HCT116 (cell line): Measurements from ENCODE around the gene CMTM8. TPM values are rescaled to one million over a fixed set of nuclear protein-coding genes. Genes with fewer than 3 reads are reported as not detected.

ENCODE experiments used
- ATAC-seq: fragments of 200-7000 bp; cut with Tn5 transposase; 2 replicates; pipeline ENCODE4 v1.9.1; 2020; ENCODE audit warnings: mild to moderate bottlenecking, moderate library complexity
- BruUV-seq: library from RNA; stranded (reverse); fragments of 400-500 nt; replicated peaks from 2 replicates; lab custom pipeline; 2021; lab: Mats Ljungman, UMichigan
- CTCF ChIA-PET: fragments of 300-600 bp; sonication (Branson Sonifier 250); formaldehyde crosslinking; loops from one replicate; lab custom pipeline; 2021; ENCODE audit warnings: antibody characterized with exemption; lab: Charles Lee
- POLR2A ChIA-PET: fragments of 300-600, 350-600 bp; sonication (Branson Sonifier 250); formaldehyde crosslinking; loops from one replicate; lab custom pipeline; 2021; ENCODE audit warnings: antibody characterized with exemption; lab: Charles Lee
- RAD21 ChIA-PET, 2 experiments: fragments of 300-600 bp; sonication (Branson Sonifier 250); formaldehyde crosslinking; loops; one replicate each; lab custom pipeline; 2023; ENCODE audit warnings: low total read pairs in 2 of 2; ENCODE audit not compliant: uncharacterized antibody in 2 of 2, unreplicated experiment in 2 of 2, low non-redundant PET in 1 of 2; lab: Charles Lee
- DNase-seq: peaks from one replicate; pipeline ENCODE4 v3.0.0-alpha.2; 2010; ENCODE audit warnings: low read depth, low spot score
- H2AFZ ChIP-seq: fragments of 200-600 bp; shearing (Covaris generic), sonication (generic); 2 replicates; pipeline ENCODE4 v1.6.1; 2017; ENCODE audit warnings: low read depth, mixed run types, mixed read lengths, antibody characterized with exemption, low read length; ENCODE audit not compliant: poor library complexity, severe bottlenecking
- H3K27ac ChIP-seq: 2 replicates; pipeline ENCODE4 v1.5.1; 2012; ENCODE audit warnings: low read depth, low read length
- H3K27me3 ChIP-seq: fragments of 200-600 bp; sonication (generic); 2 replicates; pipeline ENCODE4 v1.6.1; 2016; ENCODE audit warnings: mixed run types, low read length, mixed read lengths; ENCODE audit not compliant: insufficient read depth
- H3K36me3 ChIP-seq, 2 experiments: fragments of 200-500 bp in 1 of 2; fragments of 200-600 bp in 1 of 2; sonication (Bioruptor generic) in 1 of 2; sonication (generic) in 1 of 2; 2 replicates each; pipeline versions ENCODE4 v1.5.1 to v1.6.1; 2014 to 2016; ENCODE audit warnings: low read length in 2 of 2, inconsistent platforms in 1 of 2, mixed read lengths in 1 of 2, mixed run types in 1 of 2; ENCODE audit not compliant: insufficient read depth in 2 of 2, control insufficient read depth in 1 of 2
- H3K4me1 ChIP-seq, 2 experiments: fragments of 200-600 bp in 1 of 2; sonication (generic) in 1 of 2; 2 replicates each; pipeline versions ENCODE4 v1.5.1 to v1.6.1; 2012 to 2017; ENCODE audit warnings: low read length in 2 of 2, inconsistent platforms in 1 of 2, mild to moderate bottlenecking in 1 of 2, mixed read lengths in 1 of 2, mixed run types in 1 of 2, moderate library complexity in 1 of 2; ENCODE audit not compliant: insufficient read depth in 2 of 2, control insufficient read depth in 1 of 2
- H3K4me2 ChIP-seq: fragments of 200-600 bp; sonication (generic); 2 replicates; pipeline ENCODE4 v1.6.1; 2017; ENCODE audit warnings: mixed run types, low read length, mixed read lengths
- H3K4me3 ChIP-seq, 2 experiments: fragments of 200-600 bp in 1 of 2; sonication (generic) in 1 of 2; replicated peaks in 1 of 2; 2 replicates each; pipeline ENCODE4 v1.5.1; 2011 to 2016; ENCODE audit warnings: low read length in 2 of 2, control low read depth in 1 of 2, low read depth in 1 of 2, mild to moderate bottlenecking in 1 of 2, mixed read lengths in 1 of 2, mixed run types in 1 of 2
- H3K79me2 ChIP-seq: fragments of 200-600 bp; sonication (generic); 2 replicates; pipeline ENCODE4 v1.6.1; 2017; ENCODE audit warnings: mild to moderate bottlenecking, mixed run types, low read length, moderate library complexity, mixed read lengths; ENCODE audit not compliant: insufficient read depth
- H3K9ac ChIP-seq: fragments of 200-600 bp; sonication (generic); 2 replicates; pipeline ENCODE4 v1.6.1; 2016; ENCODE audit warnings: low read length, mixed read lengths
- H3K9me2 ChIP-seq: fragments of 200-600 bp; sonication (generic), shearing (Covaris generic); 2 replicates; pipeline ENCODE4 v1.6.1; 2017; ENCODE audit warnings: mixed run types, mild to moderate bottlenecking, moderate library complexity; ENCODE audit not compliant: insufficient read depth
- H3K9me3 ChIP-seq, 2 experiments: fragments of 200-500 bp in 1 of 2; fragments of 200-600 bp in 1 of 2; sonication (Bioruptor generic) in 1 of 2; sonication (generic) in 1 of 2; 2 replicates each; pipeline ENCODE4 v1.6.1; 2014 to 2017; ENCODE audit warnings: low read length in 2 of 2, mixed read lengths in 2 of 2, inconsistent platforms in 1 of 2, low read depth in 1 of 2, mild to moderate bottlenecking in 1 of 2, mixed run types in 1 of 2, moderate library complexity in 1 of 2; ENCODE audit not compliant: control insufficient read depth in 1 of 2, insufficient read depth in 1 of 2
- H4K20me1 ChIP-seq: fragments of 200-600 bp; sonication (generic), shearing (Covaris generic); 2 replicates; pipeline ENCODE4 v1.6.1; 2017; ENCODE audit warnings: mixed run types, mild to moderate bottlenecking, moderate library complexity; ENCODE audit not compliant: insufficient read depth
- ATF3 ChIP-seq: IDR thresholded peaks from 2 replicates; pipeline ENCODE4 v1.6.1; 2012
- EGR1 ChIP-seq: IDR thresholded peaks from 2 replicates; pipeline ENCODE4 v1.6.1; 2012; ENCODE audit warnings: low read depth
- EZH2 ChIP-seq: fragments of 200-600 bp; sonication (generic); IDR thresholded peaks from 2 replicates; pipeline ENCODE4 v1.6.1; 2017; ENCODE audit warnings: antibody characterized with exemption, mixed run types
- EZH2phosphoT487 ChIP-seq: fragments of 200-600 bp; IDR thresholded peaks from 2 replicates; pipeline ENCODE4 v1.6.1; 2018; ENCODE audit warnings: antibody characterized with exemption, borderline replicate concordance
- MAX ChIP-seq: IDR thresholded peaks from 2 replicates; pipeline ENCODE4 v1.6.1; 2012
- RAD21 ChIP-seq: IDR thresholded peaks from 2 replicates; pipeline ENCODE4 v1.6.1; 2012; ENCODE audit warnings: low read depth, mild to moderate bottlenecking
- REST ChIP-seq: IDR thresholded peaks from 2 replicates; pipeline ENCODE4 v1.6.1; 2012; ENCODE audit warnings: low read depth
- SIN3A ChIP-seq: IDR thresholded peaks from 2 replicates; pipeline ENCODE4 v1.6.1; 2012; ENCODE audit warnings: low read depth
- SRF ChIP-seq: IDR thresholded peaks from 2 replicates; pipeline ENCODE4 v1.6.1; 2012; ENCODE audit warnings: low read depth
- ZFX ChIP-seq: fragments of 450-650 bp; IDR thresholded peaks from 2 replicates; pipeline ENCODE4 v1.6.1; 2017
- ZNF274 ChIP-seq: fragments of 200-500 bp; sonication (Bioruptor generic); IDR thresholded peaks from 2 replicates; pipeline ENCODE4 v1.6.1; 2014; ENCODE audit warnings: mild to moderate bottlenecking, low read depth, low read length, inconsistent platforms
- intact Hi-C: fragments of 100-400 bp; cut with micrococcal nuclease; formaldehyde crosslinking; loops from 2 replicates; pipeline ENCODE4 v1.10.0; 2022
- total RNA-seq: library from RNA; stranded (reverse); gene quantifications from one replicate; pipeline ENCODE4 v1.2.1, GENCODE V29; 2021; ENCODE audit not compliant: unreplicated experiment

Gene CMTM8
- total RNA-seq, 1 experiment from 2014 or later = 19.4 TPM

GRCh38 chr3:32200992-32201758, 37.3 kb upstream of the CMTM8 start:
- ChIA-PET CTCF (no interaction called here), RAD21 (no interaction called here), POLR2A (no interaction called here)
- intact Hi-C loops = no loop called here
- DNase-seq = no peak
- no peaks in the 10 kb centered on the region; the same call in 1 of the 2 replicates for H3K27me3 ChIP-seq
- no peaks in the 10 kb centered on the region for H3K36me3 ChIP-seq
- TF ChIP-seq EGR1 (no peak), SIN3A (no peak), RAD21 (no peak), EZH2 (no peak), REST (no peak), ZNF274 (no peak), ATF3 (no peak), ZFX (no peak), SRF (no peak), EZH2phosphoT487 (no peak), MAX (no peak)
- no peaks in the 10 kb centered on the region for H3K9me3 ChIP-seq
- H3K9ac ChIP-seq = no peak overlapping the region
- no peak overlapping the region for H3K4me3 ChIP-seq
- no peaks in the 10 kb centered on the region for H3K9me2 ChIP-seq
- no peak overlapping the region for H3K27ac ChIP-seq
- no peak overlapping the region for H3K4me2 ChIP-seq
- BruUV-seq = no TSS peak
- H3K79me2 ChIP-seq = no peaks in the 10 kb centered on the region
- H3K4me1 ChIP-seq = peaks cover 7 to 8% of the 10 kb centered on the region in 2 experiments; a peak in 3 of 4 replicates
- H2AFZ ChIP-seq = no peak overlapping the region
- H4K20me1 ChIP-seq = no peaks in the 10 kb centered on the region
- ATAC-seq = no peak
